ENCODE measurements around the gene HDAC4.

Gene HDAC4

DNA sequence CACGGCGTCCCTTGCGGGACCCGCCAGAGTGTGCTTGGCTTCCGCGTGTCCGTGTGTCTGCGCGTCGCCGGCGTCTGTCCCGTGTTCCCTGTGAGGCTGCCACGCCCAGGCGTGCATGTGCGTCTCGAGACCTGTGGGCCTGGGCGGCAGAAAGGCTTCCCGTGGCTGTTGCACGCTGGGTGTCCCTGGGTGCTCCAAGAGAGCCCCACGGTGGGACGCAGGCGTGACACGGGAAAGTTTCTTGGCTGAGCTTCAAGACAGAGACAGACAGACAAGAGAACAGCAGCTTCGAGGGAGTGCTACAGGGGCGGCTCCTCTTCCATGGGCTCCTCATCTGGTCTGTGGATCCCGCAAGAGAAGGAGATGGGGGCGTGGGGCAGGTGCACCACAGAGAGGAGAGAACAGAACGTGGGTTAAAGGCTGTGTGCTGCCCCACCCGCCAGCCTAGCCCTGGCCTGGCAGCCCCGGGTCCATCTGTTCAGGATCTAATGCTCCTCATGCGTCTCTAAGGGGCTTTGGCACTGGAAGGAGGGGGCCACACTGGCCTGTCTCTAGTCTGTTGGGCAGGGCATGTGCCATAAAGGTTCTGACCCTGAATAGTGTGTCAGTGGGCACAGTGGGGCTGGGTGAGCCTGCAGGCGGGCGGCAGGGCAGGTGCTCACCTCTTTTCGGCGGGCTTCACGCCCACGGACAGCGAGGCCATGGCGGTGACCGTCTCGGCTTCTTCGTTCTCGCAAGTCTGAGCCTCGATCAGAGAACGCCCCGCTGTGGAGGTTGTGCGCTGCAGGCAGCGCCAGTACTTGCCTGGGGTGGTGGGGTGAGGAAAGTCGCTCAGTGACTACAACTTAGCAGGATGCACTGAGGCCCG is 347.8 kb downstream of the HDAC4 start:
- 96% methylated on average over 51 of the region's 51 CpGs for WGBS

DNA sequence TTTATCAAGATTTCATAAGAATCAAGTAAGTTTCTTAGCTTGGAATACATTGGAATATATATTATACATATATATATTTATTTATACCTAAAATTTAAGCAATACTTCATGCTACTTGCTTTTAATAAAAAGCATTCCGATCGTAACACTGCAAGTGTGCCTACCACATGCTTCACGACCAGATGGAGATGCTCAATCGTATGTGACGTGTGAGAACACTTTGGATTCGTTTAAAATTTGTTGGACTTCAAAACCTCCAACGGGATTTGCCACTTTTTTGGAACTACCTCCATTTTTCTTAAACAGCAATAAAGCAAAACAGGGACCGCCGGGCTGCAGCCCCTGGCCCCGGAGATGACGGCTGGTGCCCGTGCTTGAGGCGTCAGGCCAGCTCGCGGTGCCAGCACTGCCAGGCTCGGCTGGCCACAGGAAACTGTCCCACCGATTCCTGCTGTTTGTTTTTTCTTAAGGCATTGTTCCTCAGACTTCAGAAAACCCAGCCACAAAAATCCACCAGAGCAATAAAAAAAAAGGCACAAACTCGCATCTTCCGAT is 348.9 kb downstream of the HDAC4 start:
- H3K27me3 ChIP-seq (ENCODE audit: insufficient read depth, low read length): no peaks in the 10 kb centered on the region
- H3K9ac ChIP-seq (ENCODE audit: low read depth, low read length): no peak overlapping the region
- H3K9me3 ChIP-seq (ENCODE audit: insufficient read depth, low read depth, low read length): no peaks in the 10 kb centered on the region
- H3K4me3 ChIP-seq (ENCODE audit: low read length): no peak overlapping the region
- H3K4me1 ChIP-seq (ENCODE audit: insufficient read depth, low read length): no peaks in the 10 kb centered on the region
- H3K36me3 ChIP-seq (ENCODE audit: insufficient read depth, low read length): peaks cover 21% of the 10 kb centered on the region
- no peak overlapping the region for H3K27ac ChIP-seq (ENCODE audit: low read depth, low read length)
- WGBS: 97% methylated on average over 19 of the region's 19 CpGs

More for the DNA sequence above, 347.8 kb downstream of the HDAC4 start:
- H3K36me3 ChIP-seq (ENCODE audit: insufficient read depth, low read length): peaks cover 21% of the 10 kb centered on the region
- H3K27ac ChIP-seq (ENCODE audit: low read depth, low read length): no peak overlapping the region
- no peaks in the 10 kb centered on the region for H3K4me1 ChIP-seq (ENCODE audit: insufficient read depth, low read length)
- H3K9ac ChIP-seq (ENCODE audit: low read depth, low read length): no peak overlapping the region
- no peaks in the 10 kb centered on the region for H3K27me3 ChIP-seq (ENCODE audit: insufficient read depth, low read length)
- H3K9me3 ChIP-seq (ENCODE audit: insufficient read depth, low read depth, low read length): no peaks in the 10 kb centered on the region
- no peak overlapping the region for H3K4me3 ChIP-seq (ENCODE audit: low read length)

DNA sequence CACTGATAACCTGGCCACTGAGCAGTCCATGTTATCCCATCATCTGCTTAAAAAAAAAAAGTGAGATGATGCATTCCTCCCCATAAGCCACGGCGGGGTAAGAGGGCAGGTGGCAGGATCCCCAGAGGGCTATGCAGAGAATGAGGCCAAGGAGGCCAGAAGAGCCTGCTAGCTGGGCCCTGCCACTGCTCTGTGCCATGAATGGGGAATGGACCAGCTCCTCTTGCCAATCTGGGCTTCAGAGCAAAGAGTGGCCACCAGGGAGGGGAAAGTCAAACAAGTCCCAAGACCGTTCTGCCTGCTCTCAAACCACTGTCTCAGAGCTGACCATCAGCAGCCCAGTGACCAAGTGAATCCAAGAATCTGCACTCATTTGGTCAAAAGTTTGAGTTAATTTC is 350.6 kb downstream of the HDAC4 start:
- Histone ChIP-seq H3K4me3 (ENCODE audit: low read length) (no peak overlapping the region), H3K27ac (ENCODE audit: low read depth, low read length) (no peak overlapping the region), H3K4me1 (ENCODE audit: insufficient read depth, low read length) (no peaks in the 10 kb centered on the region), H3K9me3 (ENCODE audit: insufficient read depth, low read depth, low read length) (no peaks in the 10 kb centered on the region), H3K9ac (ENCODE audit: low read depth, low read length) (no peak overlapping the region), H3K36me3 (ENCODE audit: insufficient read depth, low read length) (peaks cover 21% of the 10 kb centered on the region), H3K27me3 (ENCODE audit: insufficient read depth, low read length) (no peaks in the 10 kb centered on the region)
- WGBS: 96% methylated on average over 3 of the region's 3 CpGs

DNA sequence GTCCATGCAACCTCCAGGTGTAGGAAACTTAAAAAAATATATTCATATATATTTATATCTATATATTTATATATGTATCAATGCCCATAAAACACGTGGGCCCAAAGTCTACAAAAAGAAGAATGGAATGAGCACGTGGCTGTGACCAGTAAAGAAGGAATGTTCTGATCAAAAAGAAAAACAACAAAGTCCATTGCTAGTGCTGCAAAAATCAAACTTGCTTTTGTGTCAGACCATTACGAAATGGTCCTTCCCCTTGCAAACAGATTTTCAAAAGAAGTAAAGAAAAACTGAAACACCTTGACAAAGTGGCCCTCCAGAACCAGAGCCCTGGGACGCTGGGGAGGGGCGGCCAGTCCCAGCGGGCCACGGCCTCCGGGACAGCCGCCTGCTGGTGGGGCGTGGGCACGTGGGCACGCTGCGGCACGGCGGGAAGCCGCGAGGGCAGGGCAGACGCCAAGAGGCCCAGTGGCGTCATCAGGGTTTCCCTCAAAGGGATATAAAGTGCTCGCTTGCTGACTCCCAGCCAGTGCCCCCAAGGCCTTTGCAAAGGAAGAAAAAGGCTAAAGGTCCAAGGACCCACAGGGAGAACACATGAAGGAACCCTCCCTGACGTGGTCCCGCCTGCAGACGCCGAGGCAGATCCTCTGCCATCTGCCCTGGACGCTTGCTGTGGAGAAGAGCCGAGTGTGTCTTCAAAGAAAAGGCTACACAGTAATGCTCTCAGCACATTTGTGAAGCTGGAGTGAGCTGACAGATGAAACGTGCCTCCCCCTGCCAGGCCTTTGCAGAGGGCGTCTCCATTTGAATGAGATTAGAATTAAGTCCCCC is 351.2 kb downstream of the HDAC4 start:
- H3K4me1 ChIP-seq (ENCODE audit: insufficient read depth, low read length): no peaks in the 10 kb centered on the region

DNA sequence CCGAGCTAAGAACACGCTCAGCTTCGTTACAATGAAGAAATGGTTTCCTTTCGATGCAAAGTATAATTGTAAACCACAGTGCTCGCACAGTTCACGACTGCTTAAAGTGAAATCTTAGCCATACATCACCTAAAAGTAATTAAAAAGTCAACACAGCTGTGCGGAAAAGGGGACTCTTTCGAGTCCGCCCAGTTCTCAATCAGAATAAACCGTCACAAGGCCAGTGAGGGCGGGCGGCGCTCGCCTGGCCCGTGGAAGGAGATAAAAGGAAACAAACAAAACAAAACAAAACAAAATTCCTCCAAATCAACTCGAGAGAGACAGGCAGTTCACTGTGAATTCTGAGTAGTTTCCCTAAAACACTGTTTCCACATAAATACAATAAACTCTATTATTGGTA is 352.1 kb downstream of the HDAC4 start:
- H3K27ac ChIP-seq (ENCODE audit: low read depth, low read length): no peak overlapping the region
- H3K9me3 ChIP-seq (ENCODE audit: insufficient read depth, low read depth, low read length): no peaks in the 10 kb centered on the region
- H3K27me3 ChIP-seq (ENCODE audit: insufficient read depth, low read length): no peaks in the 10 kb centered on the region
- peaks cover 12% of the 10 kb centered on the region for H3K36me3 ChIP-seq (ENCODE audit: insufficient read depth, low read length)
- WGBS: 97% methylated on average over 16 of the region's 16 CpGs
- H3K4me1 ChIP-seq (ENCODE audit: insufficient read depth, low read length): no peaks in the 10 kb centered on the region
- no peak overlapping the region for H3K9ac ChIP-seq (ENCODE audit: low read depth, low read length)
- H3K4me3 ChIP-seq (ENCODE audit: low read length): no peak overlapping the region

More for the DNA sequence above, 351.2 kb downstream of the HDAC4 start:
- Histone ChIP-seq H3K27ac (ENCODE audit: low read depth, low read length) (no peak overlapping the region), H3K9me3 (ENCODE audit: insufficient read depth, low read depth, low read length) (no peaks in the 10 kb centered on the region), H3K9ac (ENCODE audit: low read depth, low read length) (no peak overlapping the region), H3K36me3 (ENCODE audit: insufficient read depth, low read length) (peaks cover 18% of the 10 kb centered on the region), H3K4me3 (ENCODE audit: low read length) (no peak overlapping the region), H3K27me3 (ENCODE audit: insufficient read depth, low read length) (no peaks in the 10 kb centered on the region)
- WGBS: 94% methylated on average over 28 of the region's 28 CpGs

DNA sequence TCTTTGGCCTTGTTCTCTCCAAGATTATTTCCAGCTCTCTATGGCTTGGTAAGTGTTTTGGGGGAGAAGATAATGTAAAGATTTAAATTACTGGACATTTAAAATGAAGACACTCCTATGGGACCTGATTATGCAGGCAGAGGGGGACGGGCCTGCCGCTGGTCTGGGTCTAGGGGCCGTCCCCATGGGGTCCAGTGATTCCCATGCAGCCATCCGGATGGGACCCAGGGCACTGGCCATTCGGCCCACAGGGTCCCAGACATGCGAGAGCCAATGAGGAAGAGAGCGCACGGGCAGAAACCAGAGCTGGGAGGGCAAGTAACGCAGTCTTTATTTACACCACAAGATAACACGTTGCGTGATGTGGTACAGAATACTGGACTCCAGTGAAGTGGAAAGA is 353.0 kb downstream of the HDAC4 start:
- H3K27ac ChIP-seq (ENCODE audit: low read depth, low read length): no peak overlapping the region
- WGBS: 95% methylated on average over 11 of the region's 11 CpGs
- H3K4me1 ChIP-seq (ENCODE audit: insufficient read depth, low read length): no peaks in the 10 kb centered on the region
- no peak overlapping the region for H3K9ac ChIP-seq (ENCODE audit: low read depth, low read length)
- no peaks in the 10 kb centered on the region for H3K9me3 ChIP-seq (ENCODE audit: insufficient read depth, low read depth, low read length)
- no peak overlapping the region for H3K4me3 ChIP-seq (ENCODE audit: low read length)
- peaks cover 8% of the 10 kb centered on the region; the same call in 1 of the 2 replicates for H3K36me3 ChIP-seq (ENCODE audit: insufficient read depth, low read length)
- no peaks in the 10 kb centered on the region for H3K27me3 ChIP-seq (ENCODE audit: insufficient read depth, low read length)

DNA sequence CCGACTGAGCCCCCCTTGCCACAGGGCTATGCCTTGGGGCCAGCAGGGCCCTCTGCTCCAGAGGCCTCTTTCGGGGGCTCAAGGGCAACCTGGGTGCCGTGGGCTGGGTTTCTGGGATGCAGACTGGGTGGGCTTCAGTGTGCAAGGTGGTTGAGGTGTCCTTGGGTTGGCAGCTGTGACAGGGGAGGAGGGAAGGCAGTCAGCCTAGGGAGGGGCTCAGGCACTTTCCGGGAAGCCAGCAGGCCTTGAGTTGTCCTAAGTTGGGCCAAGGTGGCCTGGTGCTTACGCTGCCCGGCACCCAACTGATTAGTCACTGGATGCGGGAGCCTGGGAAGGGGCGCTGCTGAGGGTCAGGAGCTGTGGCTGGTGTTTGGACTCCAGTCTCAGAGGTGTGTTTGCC is 353.4 kb downstream of the HDAC4 start:
- no peak overlapping the region for H3K9ac ChIP-seq (ENCODE audit: low read depth, low read length)
- WGBS: 96% methylated on average over 8 of the region's 8 CpGs

DNA sequence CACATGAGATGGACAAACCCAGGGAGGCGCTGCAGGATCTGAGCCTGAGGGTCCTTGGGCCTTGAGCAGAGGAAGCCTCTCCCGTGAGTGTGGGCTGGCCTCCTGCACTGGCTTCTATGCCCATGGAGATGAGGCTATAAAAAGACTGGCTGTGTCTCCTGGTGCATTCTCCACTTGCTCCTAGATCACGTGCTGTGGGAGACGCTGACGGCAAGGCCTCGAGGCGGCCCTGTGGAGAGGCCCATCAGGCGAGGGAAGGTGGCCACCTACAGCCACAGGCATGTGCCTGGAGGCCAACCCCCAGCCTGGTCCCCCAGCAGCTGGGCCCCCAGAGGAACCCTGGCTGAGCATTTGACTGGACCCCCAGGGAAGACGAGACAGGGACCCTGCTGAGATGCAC is 354.0 kb downstream of the HDAC4 start:
- no peak overlapping the region for H3K27ac ChIP-seq (ENCODE audit: low read depth, low read length)
- H3K9me3 ChIP-seq (ENCODE audit: insufficient read depth, low read depth, low read length): no peaks in the 10 kb centered on the region
- H3K27me3 ChIP-seq (ENCODE audit: insufficient read depth, low read length): no peaks in the 10 kb centered on the region
- H3K36me3 ChIP-seq (ENCODE audit: insufficient read depth, low read length): 0 out of 2 replicates have a peak, but pooled peaks cover under 1% of the 10 kb centered on the region
- H3K4me1 ChIP-seq (ENCODE audit: insufficient read depth, low read length): no peaks in the 10 kb centered on the region
- H3K9ac ChIP-seq (ENCODE audit: low read depth, low read length): no peak overlapping the region
- 92% methylated on average over 9 of the region's 9 CpGs for WGBS
- no peak overlapping the region for H3K4me3 ChIP-seq (ENCODE audit: low read length)

More for the DNA sequence above, 353.4 kb downstream of the HDAC4 start:
- Histone ChIP-seq H3K4me1 (ENCODE audit: insufficient read depth, low read length) (no peaks in the 10 kb centered on the region), H3K27me3 (ENCODE audit: insufficient read depth, low read length) (no peaks in the 10 kb centered on the region), H3K27ac (ENCODE audit: low read depth, low read length) (no peak overlapping the region), H3K4me3 (ENCODE audit: low read length) (no peak overlapping the region), H3K9me3 (ENCODE audit: insufficient read depth, low read depth, low read length) (no peaks in the 10 kb centered on the region), H3K36me3 (ENCODE audit: insufficient read depth, low read length) (0 out of 2 replicates have a peak, but pooled peaks cover 4% of the 10 kb centered on the region)

DNA sequence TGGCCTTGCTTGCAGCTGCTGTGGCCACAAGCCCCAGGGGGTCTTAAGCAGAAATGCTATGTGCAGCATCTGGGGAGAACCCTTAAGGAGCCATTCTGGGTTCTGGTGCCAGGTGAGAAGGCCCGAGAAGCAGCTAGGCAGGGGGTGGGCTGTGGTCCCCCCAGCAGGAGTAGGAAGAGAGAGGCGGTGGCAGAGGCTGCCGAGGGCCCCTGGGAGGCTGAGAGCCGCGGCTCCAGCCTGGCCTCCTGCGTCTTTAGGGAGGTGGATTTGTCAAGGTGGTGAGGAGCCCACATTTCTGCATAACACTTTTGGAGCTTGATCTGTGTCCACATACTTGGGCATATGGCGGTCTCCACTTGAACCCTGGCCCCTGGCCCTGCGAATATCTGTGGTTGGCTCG is 356.5 kb downstream of the HDAC4 start:
- Histone ChIP-seq H3K4me1 (ENCODE audit: insufficient read depth, low read length) (no peaks in the 10 kb centered on the region), H3K27me3 (ENCODE audit: insufficient read depth, low read length) (no peaks in the 10 kb centered on the region), H3K9ac (ENCODE audit: low read depth, low read length) (no peak overlapping the region), H3K36me3 (ENCODE audit: insufficient read depth, low read length) (no peaks in the 10 kb centered on the region), H3K27ac (ENCODE audit: low read depth, low read length) (no peak overlapping the region), H3K4me3 (ENCODE audit: low read length) (no peak overlapping the region), H3K9me3 (ENCODE audit: insufficient read depth, low read depth, low read length) (no peaks in the 10 kb centered on the region)
- 94% methylated on average over 9 of the region's 9 CpGs for WGBS

DNA sequence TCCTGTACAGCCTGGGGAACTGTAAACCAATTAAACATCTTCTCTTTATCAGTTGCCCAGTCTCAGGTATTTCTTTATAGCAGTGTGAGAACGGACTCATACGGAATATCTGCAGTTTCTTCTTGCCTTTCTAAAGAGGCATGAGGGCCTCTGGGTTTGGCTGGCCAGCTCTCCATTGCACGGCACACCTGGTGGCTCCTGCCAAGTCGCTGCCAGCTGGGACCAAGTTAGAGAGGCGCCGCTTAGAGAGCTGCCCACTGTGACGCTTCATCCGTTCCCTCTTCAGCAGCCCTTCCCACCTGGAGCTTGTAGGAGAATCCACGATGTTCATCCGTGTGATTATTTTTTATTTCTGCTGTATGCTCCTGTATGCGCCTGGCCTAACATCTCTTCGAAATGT is 357.5 kb downstream of the HDAC4 start:
- Histone ChIP-seq H3K27ac (ENCODE audit: low read depth, low read length) (no peak overlapping the region), H3K4me3 (ENCODE audit: low read length) (no peak overlapping the region), H3K36me3 (ENCODE audit: insufficient read depth, low read length) (no peaks in the 10 kb centered on the region), H3K4me1 (ENCODE audit: insufficient read depth, low read length) (no peaks in the 10 kb centered on the region), H3K9me3 (ENCODE audit: insufficient read depth, low read depth, low read length) (no peaks in the 10 kb centered on the region), H3K27me3 (ENCODE audit: insufficient read depth, low read length) (no peaks in the 10 kb centered on the region), H3K9ac (ENCODE audit: low read depth, low read length) (no peak overlapping the region)
- WGBS: 95% methylated on average over 12 of the region's 12 CpGs
